ENCODE results near the gene TANC1.

Gene TANC1

GRCh38 chr2:159176555-159176954 is 208.1 kb downstream of the TANC1 start:
- Histone ChIP-seq H3K14ac (ENCODE audit: low read length) (no peak overlapping the region), H4K12ac (ENCODE audit: low read depth, low read length) (no peak overlapping the region), H3K27me3 (ENCODE audit: insufficient read depth, low read length) (no peaks in the 10 kb centered on the region), H3K79me2 (ENCODE audit: control insufficient read depth, insufficient read depth, low read length, poor library complexity) (no peaks in the 10 kb centered on the region), H3K36me3 (ENCODE audit: control insufficient read depth in 1 of 2, insufficient read depth in 2 of 2, low read length in 2 of 2) (peaks cover 24 to 37% of the 10 kb centered on the region in 2 experiments), H2AFZ (ENCODE audit: insufficient read depth, low read length, poor library complexity) (no peak overlapping the region), H3K79me1 (ENCODE audit: low read length) (peaks cover 4% of the 10 kb centered on the region), H3K18ac (ENCODE audit: low read length) (no peak overlapping the region), H3K23ac (ENCODE audit: low read length) (no peak overlapping the region), H4K8ac (ENCODE audit: low read depth, low read length) (no peak overlapping the region), H3K4me2 (ENCODE audit: low read length) (no peak overlapping the region), H3K4me3 (ENCODE audit: low read depth, low read length) (no peak overlapping the region), H3K4me1 (ENCODE audit: control insufficient read depth in 1 of 2, insufficient read depth in 2 of 2, low read length in 2 of 2) (peaks cover 11 to 15% of the 10 kb centered on the region in 2 experiments), H3K4ac (ENCODE audit: low read depth, low read length) (no peak overlapping the region), H3K9ac (ENCODE audit: low read length) (no peak overlapping the region), H3K27ac (ENCODE audit: low read depth, low read length) (peak overlapping the region; percentile 26), H2BK12ac (ENCODE audit: low read length) (no peak overlapping the region), H4K91ac (ENCODE audit: low read depth, low read length) (no peak overlapping the region), H3K9me3 (ENCODE audit: insufficient read depth, low read depth, low read length) (no peaks in the 10 kb centered on the region), H2BK5ac (ENCODE audit: low read depth, low read length, poor library complexity) (no peak overlapping the region), H2AK5ac (ENCODE audit: low read length) (no peak overlapping the region), H2BK120ac (ENCODE audit: insufficient read depth, low read length, poor library complexity) (no peak overlapping the region)
- WGBS (ENCODE audit: extremely low coverage, insufficient coverage, insufficient read length), result no CpG with 5 or more reads among the region's 5 CpGs
- peak; percentile 32 to 69 for DNase-seq

GRCh38 chr2:159177357-159177756 is 208.9 kb downstream of the TANC1 start:
- Histone ChIP-seq H3K79me1 (ENCODE audit: low read length) (peaks cover 4% of the 10 kb centered on the region), H3K4me3 (ENCODE audit: low read depth, low read length) (no peak overlapping the region), H3K79me2 (ENCODE audit: control insufficient read depth, insufficient read depth, low read length, poor library complexity) (no peaks in the 10 kb centered on the region), H3K9me3 (ENCODE audit: insufficient read depth, low read depth, low read length) (no peaks in the 10 kb centered on the region), H4K91ac (ENCODE audit: low read depth, low read length) (no peak overlapping the region), H3K9ac (ENCODE audit: low read length) (no peak overlapping the region), H3K23ac (ENCODE audit: low read length) (no peak overlapping the region), H3K27me3 (ENCODE audit: insufficient read depth, low read length) (no peaks in the 10 kb centered on the region), H3K4ac (ENCODE audit: low read depth, low read length) (no peak overlapping the region), H3K4me2 (ENCODE audit: low read length) (no peak overlapping the region), H3K27ac (ENCODE audit: low read depth, low read length) (no peak overlapping the region), H2BK5ac (ENCODE audit: low read depth, low read length, poor library complexity) (no peak overlapping the region), H2AK5ac (ENCODE audit: low read length) (no peak overlapping the region), H3K4me1 (ENCODE audit: control insufficient read depth in 1 of 2, insufficient read depth in 2 of 2, low read length in 2 of 2) (peaks cover 11 to 15% of the 10 kb centered on the region in 2 experiments), H4K8ac (ENCODE audit: low read depth, low read length) (no peak overlapping the region), H2BK12ac (ENCODE audit: low read length) (no peak overlapping the region), H2AFZ (ENCODE audit: insufficient read depth, low read length, poor library complexity) (no peak overlapping the region), H2BK120ac (ENCODE audit: insufficient read depth, low read length, poor library complexity) (no peak overlapping the region), H3K18ac (ENCODE audit: low read length) (no peak overlapping the region), H3K14ac (ENCODE audit: low read length) (no peak overlapping the region), H4K12ac (ENCODE audit: low read depth, low read length) (no peak overlapping the region), H3K36me3 (ENCODE audit: control insufficient read depth in 1 of 2, insufficient read depth in 2 of 2, low read length in 2 of 2) (peaks cover 24 to 34% of the 10 kb centered on the region in 2 experiments)
- WGBS (ENCODE audit: extremely low coverage, insufficient coverage, insufficient read length), result no CpG with 5 or more reads among the region's 3 CpGs
- DNase-seq, result no peak

GRCh38 chr2:159177957-159178356 is 209.5 kb downstream of the TANC1 start:
- Histone ChIP-seq H2BK5ac (ENCODE audit: low read depth, low read length, poor library complexity) (no peak overlapping the region), H2BK120ac (ENCODE audit: insufficient read depth, low read length, poor library complexity) (no peak overlapping the region), H4K91ac (ENCODE audit: low read depth, low read length) (no peak overlapping the region), H4K12ac (ENCODE audit: low read depth, low read length) (no peak overlapping the region), H3K9me3 (ENCODE audit: insufficient read depth, low read depth, low read length) (no peaks in the 10 kb centered on the region), H3K18ac (ENCODE audit: low read length) (no peak overlapping the region), H3K4me3 (ENCODE audit: low read depth, low read length) (no peak overlapping the region), H4K8ac (ENCODE audit: low read depth, low read length) (no peak overlapping the region), H2AFZ (ENCODE audit: insufficient read depth, low read length, poor library complexity) (no peak overlapping the region), H3K36me3 (ENCODE audit: control insufficient read depth in 1 of 2, insufficient read depth in 2 of 2, low read length in 2 of 2) (peaks cover 22 to 28% of the 10 kb centered on the region in 2 experiments), H3K27ac (ENCODE audit: low read depth, low read length) (no peak overlapping the region), H3K9ac (ENCODE audit: low read length) (no peak overlapping the region), H3K79me1 (ENCODE audit: low read length) (peaks cover 4% of the 10 kb centered on the region), H2AK5ac (ENCODE audit: low read length) (no peak overlapping the region), H3K14ac (ENCODE audit: low read length) (no peak overlapping the region), H2BK12ac (ENCODE audit: low read length) (no peak overlapping the region), H3K79me2 (ENCODE audit: control insufficient read depth, insufficient read depth, low read length, poor library complexity) (no peaks in the 10 kb centered on the region), H3K4me1 (ENCODE audit: control insufficient read depth in 1 of 2, insufficient read depth in 2 of 2, low read length in 2 of 2) (peaks cover 12 to 19% of the 10 kb centered on the region in 2 experiments), H3K23ac (ENCODE audit: low read length) (no peak overlapping the region), H3K4me2 (ENCODE audit: low read length) (no peak overlapping the region), H3K27me3 (ENCODE audit: insufficient read depth, low read length) (no peaks in the 10 kb centered on the region), H3K4ac (ENCODE audit: low read depth, low read length) (no peak overlapping the region)
- no CpG with 5 or more reads among the region's 7 CpGs for WGBS (ENCODE audit: extremely low coverage, insufficient coverage, insufficient read length)
- DNase-seq, result no peak

GRCh38 chr2:159179096-159179495 is 210.7 kb downstream of the TANC1 start:
- Histone ChIP-seq H2AFZ (ENCODE audit: insufficient read depth, low read length, poor library complexity) (no peak overlapping the region), H3K18ac (ENCODE audit: low read length) (no peak overlapping the region), H3K4ac (ENCODE audit: low read depth, low read length) (no peak overlapping the region), H3K9me3 (ENCODE audit: insufficient read depth, low read depth, low read length) (no peaks in the 10 kb centered on the region), H3K36me3 (ENCODE audit: control insufficient read depth in 1 of 2, insufficient read depth in 2 of 2, low read length in 2 of 2) (peaks cover 22 to 24% of the 10 kb centered on the region in 2 experiments), H4K91ac (ENCODE audit: low read depth, low read length) (no peak overlapping the region), H3K14ac (ENCODE audit: low read length) (no peak overlapping the region), H4K8ac (ENCODE audit: low read depth, low read length) (no peak overlapping the region), H3K4me1 (ENCODE audit: control insufficient read depth in 1 of 2, insufficient read depth in 2 of 2, low read length in 2 of 2) (peaks cover 20 to 26% of the 10 kb centered on the region in 2 experiments), H2BK12ac (ENCODE audit: low read length) (no peak overlapping the region), H4K12ac (ENCODE audit: low read depth, low read length) (no peak overlapping the region), H3K27me3 (ENCODE audit: insufficient read depth, low read length) (no peaks in the 10 kb centered on the region), H3K9ac (ENCODE audit: low read length) (no peak overlapping the region), H3K27ac (ENCODE audit: low read depth, low read length) (no peak overlapping the region), H3K4me3 (ENCODE audit: low read depth, low read length) (no peak overlapping the region), H3K4me2 (ENCODE audit: low read length) (no peak overlapping the region), H2BK120ac (ENCODE audit: insufficient read depth, low read length, poor library complexity) (no peak overlapping the region), H3K79me1 (ENCODE audit: low read length) (peaks cover 4% of the 10 kb centered on the region), H3K79me2 (ENCODE audit: control insufficient read depth, insufficient read depth, low read length, poor library complexity) (no peaks in the 10 kb centered on the region), H2BK5ac (ENCODE audit: low read depth, low read length, poor library complexity) (no peak overlapping the region), H2AK5ac (ENCODE audit: low read length) (no peak overlapping the region), H3K23ac (ENCODE audit: low read length) (no peak overlapping the region)
- no CpG with 5 or more reads among the region's 8 CpGs for WGBS (ENCODE audit: extremely low coverage, insufficient coverage, insufficient read length)
- DNase-seq, result no peak

All from trophoblast cell (in vitro differentiated cells and primary cell).